ENCODE measurements around the gene NT5DC3. TPM values are rescaled to one million over a fixed set of nuclear protein-coding genes. Genes with fewer than 3 reads are reported as not detected.
"Not testable (repeated sequence)": the region's sequence is repeated elsewhere in the genome, so short reads cannot be mapped to it uniquely, and the experiment has no call there.

The NT5DC3 gene
- total and polyA plus RNA-seq, 3 donors from 2014 or later: 5.7 to 25.4 (median 16.1) TPM

DNA sequence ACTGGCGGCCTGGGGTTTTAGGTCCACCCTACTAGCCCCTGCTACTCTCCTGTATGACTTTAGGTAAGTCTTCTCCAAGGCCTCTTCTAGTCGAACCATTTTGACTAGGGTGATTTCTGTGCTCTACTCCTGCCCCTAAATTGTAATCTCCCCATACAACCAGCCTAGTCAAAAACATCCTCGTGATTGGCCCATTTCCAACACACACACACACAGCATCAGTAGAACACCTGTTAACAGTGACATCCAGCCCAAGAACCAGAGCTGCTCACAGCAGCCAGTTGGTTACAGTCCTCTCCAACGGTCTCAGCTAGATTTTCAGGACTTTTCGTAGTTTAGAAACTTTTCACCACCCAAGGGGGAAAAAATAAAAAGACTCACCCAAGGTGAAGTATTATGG is 30.9 kb downstream of the NT5DC3 start:
- no peak for DNase-seq
- Histone ChIP-seq H3K27me3 (no peaks in the 10 kb centered on the region), H3K36me3 (ENCODE audit: low read depth, missing control alignments) (no peaks in the 10 kb centered on the region), H3K4me1 (peaks cover 19% of the 10 kb centered on the region), H3K27ac (no peak overlapping the region), H3K4me3 (no peak overlapping the region), H3K9me3 (no peaks in the 10 kb centered on the region)
- TF ChIP-seq CTCF (IDR thresholded peaks at IDR 0.05) (no peak), POLR2A (IDR thresholded peaks at IDR 0.05) (no peak)
- intact Hi-C loops (cut with DNase I; ENCODE audit: low total_unique reads): no loop called here
- 88 to 90% methylated on average over 5 of the region's 5 CpGs for WGBS, 2 donors

- H3K4me1 ChIP-seq: peaks cover 19% of the 10 kb centered on the region
- H3K27ac ChIP-seq: not testable (repeated sequence)
- 88 to 92% methylated on average over 7 of the region's 7 CpGs for WGBS, 2 donors
These were observed 31.4 kb downstream of the NT5DC3 start for GRCh38 chr12:103809639-103810038.

DNA sequence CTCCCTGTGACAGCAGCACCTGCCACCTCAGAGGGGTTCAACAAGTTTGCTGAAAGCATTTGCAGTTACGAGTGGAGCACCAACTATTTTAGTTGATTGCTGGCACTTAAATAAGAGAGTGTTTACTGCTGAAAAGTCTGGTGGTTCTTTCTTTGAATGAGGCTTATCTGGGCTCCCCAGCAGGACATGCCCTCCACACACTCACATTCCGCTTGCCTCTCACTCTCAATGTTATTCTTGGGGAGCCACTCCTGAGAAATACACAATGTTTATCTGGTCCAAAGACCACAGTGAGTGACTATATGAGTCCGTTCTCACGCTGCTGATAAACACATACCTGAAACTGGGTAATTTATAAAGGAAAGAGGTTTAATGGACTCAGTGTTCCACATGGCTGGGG is 31.9 kb downstream of the NT5DC3 start:
- Histone ChIP-seq H3K9me3 (no peaks in the 10 kb centered on the region), H3K4me3 (no peak overlapping the region), H3K36me3 (ENCODE audit: low read depth, missing control alignments) (no peaks in the 10 kb centered on the region), H3K4me1 (peaks cover 15% of the 10 kb centered on the region), H3K27ac (no peak overlapping the region), H3K27me3 (no peaks in the 10 kb centered on the region)
- WGBS, 2 donors: 88 to 90% methylated on average over 4 of the region's 4 CpGs
- intact Hi-C loops (cut with DNase I; ENCODE audit: low total_unique reads): no loop called here
- TF ChIP-seq CTCF (IDR thresholded peaks at IDR 0.05): no peak
- DNase-seq: no peak

More at GRCh38 chr12:103809639-103810038, 31.4 kb downstream of the NT5DC3 start:
- H3K36me3 ChIP-seq (ENCODE audit: low read depth, missing control alignments); H3K9me3 ChIP-seq; H3K27me3 ChIP-seq; intact Hi-C loops (cut with DNase I; ENCODE audit: low total_unique reads); DNase-seq; H3K4me3 ChIP-seq: not testable (repeated sequence)

GRCh38 chr12:103808239-103808880 is 32.7 kb downstream of the NT5DC3 start:
- Histone ChIP-seq H3K4me1 (peaks cover 9% of the 10 kb centered on the region), H3K27ac (no peak overlapping the region), H3K27me3 (no peaks in the 10 kb centered on the region), H3K4me3 (no peak overlapping the region), H3K9me3 (no peaks in the 10 kb centered on the region), H3K36me3 (ENCODE audit: low read depth, missing control alignments) (no peaks in the 10 kb centered on the region)
- no peak for TF ChIP-seq POLR2A (IDR thresholded peaks at IDR 0.05)
- no peak for DNase-seq
- intact Hi-C loops (cut with DNase I; ENCODE audit: low total_unique reads): no loop called here
- WGBS, 2 donors: 92 to 94% methylated on average over 6 of the region's 6 CpGs

- no peak for TF ChIP-seq POLR2A (IDR thresholded peaks at IDR 0.05)
- no peak overlapping the region for H3K27ac ChIP-seq
- no peaks in the 10 kb centered on the region for H3K9me3 ChIP-seq
- DNase-seq: no peak
- H3K4me3 ChIP-seq: no peak overlapping the region
- peaks cover 9% of the 10 kb centered on the region for H3K4me1 ChIP-seq
- no peaks in the 10 kb centered on the region for H3K36me3 ChIP-seq (ENCODE audit: low read depth, missing control alignments)
- intact Hi-C loops (cut with DNase I; ENCODE audit: low total_unique reads): no loop called here
- 70 to 71% methylated on average over 9 of the region's 9 CpGs for WGBS, 2 donors
- no peaks in the 10 kb centered on the region for H3K27me3 ChIP-seq
These were observed 33.3 kb downstream of the NT5DC3 start for GRCh38 chr12:103807561-103808238.

DNA sequence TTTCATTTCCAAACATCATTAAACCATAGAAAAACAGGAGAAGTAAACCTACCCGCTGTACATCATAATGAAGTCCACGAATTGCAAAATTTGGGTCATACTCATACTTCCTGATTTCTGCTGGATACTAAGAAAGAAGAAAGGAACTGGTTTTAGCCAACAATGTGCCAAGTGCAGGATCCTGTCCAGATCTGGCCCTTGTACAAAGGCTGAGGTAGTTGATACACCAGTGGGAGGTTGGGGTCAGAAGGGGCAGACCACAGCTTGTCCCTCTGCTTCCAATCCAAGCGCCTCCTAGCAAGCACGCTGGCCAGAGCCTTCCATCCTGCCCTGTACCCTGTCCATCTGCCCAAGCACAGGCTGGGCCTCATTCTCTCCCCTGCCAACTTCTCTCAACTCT is 34.2 kb downstream of the NT5DC3 start:
- 59 to 81% methylated on average over 4 of the region's 4 CpGs for WGBS, 2 donors

More for the DNA sequence above, 34.2 kb downstream of the NT5DC3 start:
- H3K27me3 ChIP-seq: no peaks in the 10 kb centered on the region
- intact Hi-C loops (cut with DNase I; ENCODE audit: low total_unique reads): no loop called here
- TF ChIP-seq POLR2A (IDR thresholded peaks at IDR 0.05) (no peak), CTCF (IDR thresholded peaks at IDR 0.05) (no peak)
- H3K4me1 ChIP-seq: peaks cover 9% of the 10 kb centered on the region
- no peak overlapping the region for H3K27ac ChIP-seq
- H3K9me3 ChIP-seq: no peaks in the 10 kb centered on the region
- H3K36me3 ChIP-seq (ENCODE audit: low read depth, missing control alignments): no peaks in the 10 kb centered on the region
- no peak for DNase-seq
- no peak overlapping the region for H3K4me3 ChIP-seq

All from testis (tissue), 3 donors.